Body of pancreas (tissue), 4 donors: ENCODE results near the gene ITGB2. TPM values are rescaled to one million over a fixed set of nuclear protein-coding genes. Genes with fewer than 3 reads are reported as not detected.

Experiments
- ATAC-seq: fragments of 150-250 bp; one replicate; pipeline ENCODE4 v1.9.1; 2016
- DNase-seq, 4 donors: peaks; one replicate each; pipeline ENCODE4 v3.0.0-alpha.2; 2019
- H3K27ac ChIP-seq, 4 donors: fragments of 200-600 bp; sonication (generic); 1 replicate in 3 of 4; 2 replicates in 1 of 4; pipeline versions ENCODE4 v1.5.1 to v1.6.1; 2016 to 2019; ENCODE audit warnings: mild to moderate bottlenecking in 1 of 4, mixed read lengths in 1 of 4, moderate library complexity in 1 of 4
- H3K27me3 ChIP-seq, 2 donors: fragments of 200-600 bp; sonication (generic); one replicate each; pipeline ENCODE4 v1.6.0; 2016; ENCODE audit warnings: mild to moderate bottlenecking in 1 of 2
- H3K36me3 ChIP-seq, 2 donors: fragments of 200-600 bp; sonication (generic); replicated peaks in 1 of 2; 2 replicates each; pipeline ENCODE4 v1.5.1; 2016; ENCODE audit warnings: low read depth in 2 of 2; ENCODE audit not compliant: insufficient read depth in 1 of 2
- H3K4me1 ChIP-seq: fragments of 200-600 bp; sonication (generic); one replicate; pipeline ENCODE4 v1.6.0; 2016
- H3K4me3 ChIP-seq, 2 donors: fragments of 200-600 bp; sonication (generic); 1 replicate in 1 of 2; 2 replicates in 1 of 2; pipeline ENCODE4 v1.5.1; 2016 to 2019
- H3K9me3 ChIP-seq, 3 donors: fragments of 200-600 bp; sonication (generic); 1 replicate in 2 of 3; 2 replicates in 1 of 3; pipeline ENCODE4 v1.5.1; 2016
- CTCF ChIP-seq, 7 experiments: fragments of 450-650 bp in 4 of 7; fragments of 200-600 bp in 3 of 7; sonication (generic) in 3 of 7; IDR thresholded peaks; one replicate each; pipeline ENCODE4 v1.5.1; 2016 to 2019; ENCODE audit warnings: antibody characterized with exemption in 7 of 7
- POLR2A ChIP-seq, 3 donors: fragments of 450-650 bp; IDR thresholded peaks; one replicate each; pipeline ENCODE4 v1.6.1; 2016; ENCODE audit warnings: antibody characterized with exemption in 3 of 3, mild to moderate bottlenecking in 2 of 3
- WGBS, 2 donors: methylation state at CpG; one replicate each; pipeline ENCODE4 v1.1.5; 2017; 5-methylcytosine and 5-hydroxymethylcytosine counted together
- intact Hi-C: fragments of 100-400 bp; cut with DNase I; formaldehyde crosslinking; loops from one replicate; pipeline ENCODE4 v1.15.1; 2023
- total RNA-seq, 2 donors: library from RNA; depleted of rRNA; stranded (reverse); fragments of >200 nt; gene quantifications; one replicate each; pipeline ENCODE4 v1.1.0, GENCODE V29; 2016

ITGB2 gene
- total RNA-seq, 2 donors from 2014 or later = 17.8 to 23.3 TPM

- Histone ChIP-seq H3K4me3 (no peak overlapping the region), H3K27me3 (no peaks in the 10 kb centered on the region), H3K36me3 (no peaks in the 10 kb centered on the region), H3K4me1 (peaks cover 25% of the 10 kb centered on the region), H3K27ac (no peak overlapping the region), H3K9me3 (no peaks in the 10 kb centered on the region)
- no peak for TF ChIP-seq POLR2A (IDR thresholded peaks at IDR 0.05)
- no peak for TF ChIP-seq CTCF (IDR thresholded peaks at IDR 0.05)
- 85 to 89% methylated on average over 18 to 21 of the region's 21 CpGs for WGBS, 2 donors
- ATAC-seq (no peak), DNase-seq (no peak)
- intact Hi-C loops = no loop called here
Observed at GRCh38 chr21:44908908-44909307, 11.8 kb downstream of the ITGB2 start.

- ATAC-seq = no peak
- Histone ChIP-seq H3K27me3 (no peaks in the 10 kb centered on the region), H3K27ac (peak overlapping the region in 1 of 4 donors; percentile 40), H3K36me3 (no peaks in the 10 kb centered on the region), H3K9me3 (no peaks in the 10 kb centered on the region), H3K4me1 (peaks cover 25% of the 10 kb centered on the region), H3K4me3 (no peak overlapping the region)
- 51 to 57% methylated on average over 25 of the region's 25 CpGs for WGBS, 2 donors
- peak in 2 of 4 donors; percentile 29 to 63 for DNase-seq
- TF ChIP-seq CTCF (IDR thresholded peaks at IDR 0.05) (no peak), POLR2A (IDR thresholded peaks at IDR 0.05) (no peak)
- intact Hi-C loops = no loop called here
Observed at GRCh38 chr21:44907966-44908895, 12.5 kb downstream of the ITGB2 start.

GRCh38 chr21:44907225-44907965 lies 13.3 kb downstream of the ITGB2 start:
- no peaks in the 10 kb centered on the region for H3K27me3 ChIP-seq
- no peaks in the 10 kb centered on the region for H3K9me3 ChIP-seq
- WGBS, 2 donors = 58 to 70% methylated on average over 4 to 15 of the region's 16 CpGs
- TF ChIP-seq POLR2A (IDR thresholded peaks at IDR 0.05) (no peak), CTCF (IDR thresholded peaks at IDR 0.05) (no peak)
- H3K4me3 ChIP-seq = no peak overlapping the region
- peaks cover 25% of the 10 kb centered on the region for H3K4me1 ChIP-seq
- peak overlapping the region in 1 of 4 donors; percentile 19 for H3K27ac ChIP-seq
- no peak for ATAC-seq
- no peaks in the 10 kb centered on the region for H3K36me3 ChIP-seq
- DNase-seq = no peak
- intact Hi-C loops = no loop called here

GRCh38 chr21:44905728-44906090 lies 15.0 kb downstream of the ITGB2 start:
- Histone ChIP-seq H3K9me3 (no peaks in the 10 kb centered on the region), H3K27ac (no peak overlapping the region), H3K4me3 (no peak overlapping the region), H3K36me3 (no peaks in the 10 kb centered on the region), H3K4me1 (peaks cover 8% of the 10 kb centered on the region), H3K27me3 (no peaks in the 10 kb centered on the region)
- 66 to 79% methylated on average over 5 to 6 of the region's 7 CpGs for WGBS, 2 donors
- intact Hi-C loops = no loop called here
- ATAC-seq (no peak), DNase-seq (no peak)
- TF ChIP-seq POLR2A (IDR thresholded peaks at IDR 0.05) (no peak), CTCF (IDR thresholded peaks at IDR 0.05) (no peak)
